Breast epithelium (tissue), 3 donors: Measurements from ENCODE around the gene DENND2C.

Source experiments
- POLR2A ChIP-seq: fragments of 450-650 bp; IDR thresholded peaks from one replicate; pipeline ENCODE4 v1.6.1; 2016; ENCODE audit warnings: antibody characterized with exemption, mild to moderate bottlenecking, moderate library complexity
- POLR2AphosphoS5 ChIP-seq, 3 donors: sonication (generic); formaldehyde crosslinking; IDR thresholded peaks; one replicate each; pipeline ENCODE4 v1.6.1; 2017; ENCODE audit warnings: antibody characterized with exemption in 3 of 3
- TF ChIP-seq, protein P1 (sequence below), 3 donors: fragments of 450-650 bp; IDR thresholded peaks; one replicate each; pipeline ENCODE4 v1.5.1; 2016 to 2017; ENCODE audit warnings: antibody characterized with exemption in 3 of 3, mild to moderate bottlenecking in 3 of 3, moderate library complexity in 3 of 3

GRCh38 chr1:114676115-114676514, 6.3 kb upstream of the DENND2C start:
- TF ChIP-seq, protein P1, sequence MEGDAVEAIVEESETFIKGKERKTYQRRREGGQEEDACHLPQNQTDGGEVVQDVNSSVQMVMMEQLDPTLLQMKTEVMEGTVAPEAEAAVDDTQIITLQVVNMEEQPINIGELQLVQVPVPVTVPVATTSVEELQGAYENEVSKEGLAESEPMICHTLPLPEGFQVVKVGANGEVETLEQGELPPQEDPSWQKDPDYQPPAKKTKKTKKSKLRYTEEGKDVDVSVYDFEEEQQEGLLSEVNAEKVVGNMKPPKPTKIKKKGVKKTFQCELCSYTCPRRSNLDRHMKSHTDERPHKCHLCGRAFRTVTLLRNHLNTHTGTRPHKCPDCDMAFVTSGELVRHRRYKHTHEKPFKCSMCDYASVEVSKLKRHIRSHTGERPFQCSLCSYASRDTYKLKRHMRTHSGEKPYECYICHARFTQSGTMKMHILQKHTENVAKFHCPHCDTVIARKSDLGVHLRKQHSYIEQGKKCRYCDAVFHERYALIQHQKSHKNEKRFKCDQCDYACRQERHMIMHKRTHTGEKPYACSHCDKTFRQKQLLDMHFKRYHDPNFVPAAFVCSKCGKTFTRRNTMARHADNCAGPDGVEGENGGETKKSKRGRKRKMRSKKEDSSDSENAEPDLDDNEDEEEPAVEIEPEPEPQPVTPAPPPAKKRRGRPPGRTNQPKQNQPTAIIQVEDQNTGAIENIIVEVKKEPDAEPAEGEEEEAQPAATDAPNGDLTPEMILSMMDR (IDR thresholded peaks at IDR 0.05): no peak
- no peak for TF ChIP-seq POLR2AphosphoS5 (IDR thresholded peaks at IDR 0.05)
- TF ChIP-seq POLR2A: no peak
